ENCODE measurements around the gene TRABD.

Gene TRABD

DNA sequence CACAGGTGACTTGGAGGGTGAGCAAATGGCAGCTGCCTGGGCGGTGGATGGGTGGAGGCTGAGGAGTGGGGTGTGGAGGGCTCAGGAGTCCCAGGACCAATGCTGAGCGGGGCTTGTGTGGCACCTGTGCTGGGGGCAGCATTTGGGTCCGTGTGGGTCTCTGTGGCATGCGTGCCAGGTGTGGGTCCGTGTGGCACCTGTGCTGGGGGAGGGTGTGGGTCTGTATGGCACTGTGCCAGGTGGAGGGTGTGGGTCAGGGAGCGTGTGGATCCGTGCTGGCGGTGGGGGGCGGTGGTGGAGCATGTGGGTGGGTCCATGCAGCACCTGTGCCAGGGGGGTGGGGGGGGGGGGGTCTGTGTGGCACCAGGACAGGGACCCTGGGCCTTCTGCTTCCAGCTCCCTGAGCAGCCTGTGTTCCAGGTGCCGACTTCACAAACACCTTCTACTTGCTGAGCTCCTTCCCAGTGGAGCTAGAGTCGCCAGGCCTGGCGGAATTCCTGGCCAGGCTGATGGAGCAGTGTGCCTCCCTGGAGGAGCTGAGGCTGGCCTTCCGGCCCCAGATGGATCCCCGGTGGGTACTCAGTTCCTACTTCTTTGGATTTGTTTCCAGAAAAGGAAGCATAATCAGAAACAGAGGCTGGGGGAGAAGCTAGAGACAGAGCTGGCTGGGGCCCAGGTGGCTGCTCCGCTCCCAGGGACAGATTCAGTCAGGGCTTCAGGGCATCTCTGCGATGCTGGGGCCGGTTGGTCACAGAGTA, 29.8 kb downstream of the TRABD start:
- Histone ChIP-seq H2AFZ (ENCODE audit: low read length) (no peak overlapping the region), H3K9me2 (ENCODE audit: low read depth, low read length) (no peaks in the 10 kb centered on the region), H3K9me3 (ENCODE audit: low read length) (no peaks in the 10 kb centered on the region), H3K9ac (ENCODE audit: low read length) (no peak overlapping the region), H3K4me1 (ENCODE audit: insufficient read depth, low read length, severe bottlenecking) (no peaks in the 10 kb centered on the region), H3K4me2 (ENCODE audit: low read length) (no peak overlapping the region), H3F3A (ENCODE audit: insufficient read depth, low read length) (no peaks in the 10 kb centered on the region), H3K79me2 (ENCODE audit: insufficient read depth, low read length) (peaks cover 7% of the 10 kb centered on the region), H3K27me3 (ENCODE audit: insufficient read depth, low read length) (no peaks in the 10 kb centered on the region), H3K4me3 (ENCODE audit: low read depth, low read length, poor library complexity, severe bottlenecking) (no peak overlapping the region), H3K27ac (ENCODE audit: low read depth, low read length, poor library complexity, severe bottlenecking) (peak overlapping the region; percentile 26), H3K36me3 (ENCODE audit: insufficient read depth, low read length) (peaks cover 97% of the 10 kb centered on the region), H4K20me1 (ENCODE audit: insufficient read depth, low read length) (no peaks in the 10 kb centered on the region)
- no peak for TF ChIP-seq EZH2 (IDR thresholded peaks at IDR 0.05; ENCODE audit: borderline replicate concordance, low read length)
- TF ChIP-seq, protein P1, sequence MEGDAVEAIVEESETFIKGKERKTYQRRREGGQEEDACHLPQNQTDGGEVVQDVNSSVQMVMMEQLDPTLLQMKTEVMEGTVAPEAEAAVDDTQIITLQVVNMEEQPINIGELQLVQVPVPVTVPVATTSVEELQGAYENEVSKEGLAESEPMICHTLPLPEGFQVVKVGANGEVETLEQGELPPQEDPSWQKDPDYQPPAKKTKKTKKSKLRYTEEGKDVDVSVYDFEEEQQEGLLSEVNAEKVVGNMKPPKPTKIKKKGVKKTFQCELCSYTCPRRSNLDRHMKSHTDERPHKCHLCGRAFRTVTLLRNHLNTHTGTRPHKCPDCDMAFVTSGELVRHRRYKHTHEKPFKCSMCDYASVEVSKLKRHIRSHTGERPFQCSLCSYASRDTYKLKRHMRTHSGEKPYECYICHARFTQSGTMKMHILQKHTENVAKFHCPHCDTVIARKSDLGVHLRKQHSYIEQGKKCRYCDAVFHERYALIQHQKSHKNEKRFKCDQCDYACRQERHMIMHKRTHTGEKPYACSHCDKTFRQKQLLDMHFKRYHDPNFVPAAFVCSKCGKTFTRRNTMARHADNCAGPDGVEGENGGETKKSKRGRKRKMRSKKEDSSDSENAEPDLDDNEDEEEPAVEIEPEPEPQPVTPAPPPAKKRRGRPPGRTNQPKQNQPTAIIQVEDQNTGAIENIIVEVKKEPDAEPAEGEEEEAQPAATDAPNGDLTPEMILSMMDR (IDR thresholded peaks at IDR 0.05; ENCODE audit: low read length): no peak

DNA sequence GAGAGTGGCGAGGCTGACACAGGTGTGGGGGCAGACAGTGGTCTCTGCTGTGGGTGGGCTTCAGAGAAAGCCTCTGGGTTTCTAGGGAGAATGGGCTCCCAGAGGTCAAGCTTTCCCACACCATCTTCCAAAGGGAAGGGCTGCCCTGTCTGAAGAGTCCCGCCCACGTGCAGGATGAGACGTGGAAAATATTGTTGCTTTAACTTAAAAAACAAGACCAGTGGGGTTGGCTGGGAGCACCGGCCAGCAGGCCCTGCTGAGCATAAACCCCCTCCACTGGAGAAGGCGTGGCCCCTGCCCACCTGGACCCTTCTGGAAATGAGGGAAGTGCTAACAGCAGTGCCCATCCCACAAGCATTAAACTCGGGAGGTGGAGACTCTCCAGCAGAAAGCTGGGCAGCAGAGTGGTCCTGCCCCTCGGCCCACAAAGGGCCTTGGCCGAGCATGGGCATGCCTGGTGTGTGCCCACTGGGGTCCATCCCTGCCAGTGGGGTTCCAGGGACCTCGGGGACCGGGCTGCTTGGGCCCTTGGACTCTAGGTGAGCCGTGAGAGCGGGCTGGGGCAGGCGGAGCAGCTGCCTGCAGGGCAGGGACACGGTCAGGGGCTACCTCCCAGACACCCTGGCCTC, 30.5 kb downstream of the TRABD start:
- Histone ChIP-seq H3K36me3 (ENCODE audit: insufficient read depth, low read length) (peaks cover 97% of the 10 kb centered on the region), H3K9me3 (ENCODE audit: low read length) (no peaks in the 10 kb centered on the region)
- TF ChIP-seq, protein P1 (IDR thresholded peaks at IDR 0.05; ENCODE audit: low read length): no peak
- no peak for TF ChIP-seq EZH2 (IDR thresholded peaks at IDR 0.05; ENCODE audit: borderline replicate concordance, low read length)

DNA sequence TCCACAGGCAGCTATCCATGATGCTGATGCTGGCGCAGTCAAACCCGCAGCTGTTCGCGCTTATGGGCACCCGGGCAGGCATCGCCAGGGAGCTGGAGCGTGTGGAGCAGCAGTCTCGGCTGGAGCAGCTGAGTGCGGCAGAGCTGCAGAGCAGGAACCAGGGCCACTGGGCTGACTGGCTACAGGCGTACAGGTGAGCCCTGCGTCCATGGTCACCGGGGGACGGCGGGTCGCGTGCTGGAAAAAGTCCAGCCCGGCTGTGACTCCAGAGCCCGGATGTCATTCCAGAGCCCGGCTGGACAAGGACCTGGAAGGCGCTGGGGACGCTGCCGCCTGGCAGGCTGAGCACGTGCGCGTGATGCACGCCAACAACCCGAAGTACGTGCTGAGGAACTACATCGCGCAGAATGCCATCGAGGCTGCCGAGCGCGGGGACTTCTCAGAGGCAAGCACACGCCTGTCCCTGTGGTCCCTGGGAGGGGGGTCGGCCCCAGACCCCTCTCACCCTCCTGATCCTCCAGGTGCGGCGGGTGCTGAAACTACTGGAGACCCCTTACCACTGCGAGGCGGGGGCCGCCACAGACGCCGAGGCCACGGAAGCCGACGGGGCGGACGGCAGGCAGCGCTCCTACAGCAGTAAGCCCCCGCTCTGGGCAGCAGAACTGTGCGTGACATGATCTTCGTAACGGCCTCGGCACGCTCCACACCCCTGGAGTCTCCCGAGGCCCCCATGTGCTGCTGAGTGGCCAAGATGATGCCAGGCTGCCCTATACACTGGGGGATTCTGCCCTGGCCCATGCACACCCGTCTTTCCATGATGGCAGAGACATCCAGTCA, 31.2 kb downstream of the TRABD start:
- no peaks in the 10 kb centered on the region for H3K4me1 ChIP-seq (ENCODE audit: insufficient read depth, low read length, severe bottlenecking)
- no peaks in the 10 kb centered on the region for H4K20me1 ChIP-seq (ENCODE audit: insufficient read depth, low read length)
- H3K27me3 ChIP-seq (ENCODE audit: insufficient read depth, low read length): no peaks in the 10 kb centered on the region
- H3K79me2 ChIP-seq (ENCODE audit: insufficient read depth, low read length): peaks cover 6% of the 10 kb centered on the region
- no peak overlapping the region for H3K9ac ChIP-seq (ENCODE audit: low read length)
- H3K27ac ChIP-seq (ENCODE audit: low read depth, low read length, poor library complexity, severe bottlenecking): no peak overlapping the region
- H3K9me2 ChIP-seq (ENCODE audit: low read depth, low read length): no peaks in the 10 kb centered on the region
- peaks cover 98% of the 10 kb centered on the region for H3K36me3 ChIP-seq (ENCODE audit: insufficient read depth, low read length)
- no peaks in the 10 kb centered on the region for H3F3A ChIP-seq (ENCODE audit: insufficient read depth, low read length)
- H3K4me3 ChIP-seq (ENCODE audit: low read depth, low read length, poor library complexity, severe bottlenecking): no peak overlapping the region
- no peak overlapping the region for H2AFZ ChIP-seq (ENCODE audit: low read length)
- no peak for TF ChIP-seq EZH2 (IDR thresholded peaks at IDR 0.05; ENCODE audit: borderline replicate concordance, low read length)
- TF ChIP-seq, protein P1 (IDR thresholded peaks at IDR 0.05; ENCODE audit: low read length): no peak
- no peaks in the 10 kb centered on the region for H3K9me3 ChIP-seq (ENCODE audit: low read length)
- H3K4me2 ChIP-seq (ENCODE audit: low read length): no peak overlapping the region

More for the DNA sequence above, 30.5 kb downstream of the TRABD start:
- no peaks in the 10 kb centered on the region for H3K9me2 ChIP-seq (ENCODE audit: low read depth, low read length)
- H3K4me2 ChIP-seq (ENCODE audit: low read length): no peak overlapping the region
- no peak overlapping the region for H2AFZ ChIP-seq (ENCODE audit: low read length)
- H3K79me2 ChIP-seq (ENCODE audit: insufficient read depth, low read length): peaks cover 7% of the 10 kb centered on the region
- no peak overlapping the region for H3K9ac ChIP-seq (ENCODE audit: low read length)
- no peak overlapping the region for H3K27ac ChIP-seq (ENCODE audit: low read depth, low read length, poor library complexity, severe bottlenecking)
- H3K27me3 ChIP-seq (ENCODE audit: insufficient read depth, low read length): no peaks in the 10 kb centered on the region
- no peaks in the 10 kb centered on the region for H4K20me1 ChIP-seq (ENCODE audit: insufficient read depth, low read length)
- no peaks in the 10 kb centered on the region for H3F3A ChIP-seq (ENCODE audit: insufficient read depth, low read length)
- no peak overlapping the region for H3K4me3 ChIP-seq (ENCODE audit: low read depth, low read length, poor library complexity, severe bottlenecking)
- H3K4me1 ChIP-seq (ENCODE audit: insufficient read depth, low read length, severe bottlenecking): no peaks in the 10 kb centered on the region
